22Rv1 (cell line): ENCODE results near the gene RAPGEF4.

Experiments
- H3K27ac ChIP-seq: fragments of 450-650 bp; 2 replicates; pipeline ENCODE4 v1.5.1; 2017
- ZFX ChIP-seq: fragments of 450-650 bp; IDR thresholded peaks from 2 replicates; pipeline ENCODE4 v1.6.1; 2017; ENCODE audit warnings: antibody characterized with exemption, borderline replicate concordance
- TF ChIP-seq, protein P1 (sequence below): fragments of 450-650 bp; IDR thresholded peaks from 2 replicates; pipeline ENCODE4 v1.5.1; 2017; ENCODE audit warnings: mild to moderate bottlenecking

The RAPGEF4 gene

DNA sequence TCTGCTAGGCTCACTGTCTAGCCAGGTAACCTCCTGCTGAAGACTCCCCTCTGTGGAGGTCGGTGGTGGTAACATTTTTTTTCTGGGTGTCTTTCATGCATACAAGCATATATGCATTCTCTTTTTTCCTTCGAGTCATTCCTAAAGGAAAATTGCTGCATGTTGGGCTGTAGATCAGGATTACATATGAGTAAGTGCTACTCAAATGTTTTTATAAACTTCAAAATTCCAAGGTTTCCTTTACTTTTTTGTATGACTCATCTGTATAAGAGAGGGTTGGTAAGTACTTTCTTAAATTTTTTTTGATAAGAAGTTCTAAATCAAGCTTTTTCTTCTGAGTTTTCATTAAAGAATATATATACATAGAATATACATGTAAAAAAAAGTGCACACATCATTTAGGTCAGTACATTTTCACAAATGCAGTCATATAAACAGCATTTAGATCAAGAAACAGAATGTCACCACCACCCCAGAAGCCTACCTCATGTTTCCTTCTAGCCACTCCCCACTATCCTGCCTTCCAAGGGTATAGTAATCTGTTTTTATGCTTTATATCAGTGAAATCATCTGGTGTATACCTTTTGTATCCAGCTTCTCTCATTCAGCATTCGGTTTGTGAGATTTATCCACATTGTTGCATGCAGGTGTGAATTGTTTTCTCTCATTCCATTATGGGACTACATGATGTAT is 212.0 kb downstream of the RAPGEF4 start:
- no peak overlapping the region for H3K27ac ChIP-seq
- no peak for TF ChIP-seq ZFX
- TF ChIP-seq, protein P1, sequence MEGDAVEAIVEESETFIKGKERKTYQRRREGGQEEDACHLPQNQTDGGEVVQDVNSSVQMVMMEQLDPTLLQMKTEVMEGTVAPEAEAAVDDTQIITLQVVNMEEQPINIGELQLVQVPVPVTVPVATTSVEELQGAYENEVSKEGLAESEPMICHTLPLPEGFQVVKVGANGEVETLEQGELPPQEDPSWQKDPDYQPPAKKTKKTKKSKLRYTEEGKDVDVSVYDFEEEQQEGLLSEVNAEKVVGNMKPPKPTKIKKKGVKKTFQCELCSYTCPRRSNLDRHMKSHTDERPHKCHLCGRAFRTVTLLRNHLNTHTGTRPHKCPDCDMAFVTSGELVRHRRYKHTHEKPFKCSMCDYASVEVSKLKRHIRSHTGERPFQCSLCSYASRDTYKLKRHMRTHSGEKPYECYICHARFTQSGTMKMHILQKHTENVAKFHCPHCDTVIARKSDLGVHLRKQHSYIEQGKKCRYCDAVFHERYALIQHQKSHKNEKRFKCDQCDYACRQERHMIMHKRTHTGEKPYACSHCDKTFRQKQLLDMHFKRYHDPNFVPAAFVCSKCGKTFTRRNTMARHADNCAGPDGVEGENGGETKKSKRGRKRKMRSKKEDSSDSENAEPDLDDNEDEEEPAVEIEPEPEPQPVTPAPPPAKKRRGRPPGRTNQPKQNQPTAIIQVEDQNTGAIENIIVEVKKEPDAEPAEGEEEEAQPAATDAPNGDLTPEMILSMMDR: no peak

DNA sequence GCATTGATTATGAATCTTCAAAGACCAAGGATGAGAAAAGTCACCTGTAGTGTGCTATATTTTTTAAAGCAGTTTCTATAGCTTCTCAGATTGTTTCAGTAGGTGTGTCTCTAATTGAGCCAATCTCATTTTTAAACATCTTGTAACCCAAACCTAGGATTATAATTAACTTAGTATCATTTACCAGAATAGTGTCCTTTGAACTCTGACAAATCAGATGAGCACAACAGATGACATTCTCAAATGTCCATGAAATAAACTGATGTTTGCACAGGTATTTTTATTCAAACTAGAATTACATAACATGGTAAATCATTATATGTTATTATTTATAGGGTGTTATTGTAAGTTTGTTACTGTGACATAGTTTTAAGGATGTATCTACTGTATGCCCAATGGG is 213.9 kb downstream of the RAPGEF4 start:
- H3K27ac ChIP-seq: no peak overlapping the region
- TF ChIP-seq ZFX: no peak
- TF ChIP-seq, protein P1: no peak

DNA sequence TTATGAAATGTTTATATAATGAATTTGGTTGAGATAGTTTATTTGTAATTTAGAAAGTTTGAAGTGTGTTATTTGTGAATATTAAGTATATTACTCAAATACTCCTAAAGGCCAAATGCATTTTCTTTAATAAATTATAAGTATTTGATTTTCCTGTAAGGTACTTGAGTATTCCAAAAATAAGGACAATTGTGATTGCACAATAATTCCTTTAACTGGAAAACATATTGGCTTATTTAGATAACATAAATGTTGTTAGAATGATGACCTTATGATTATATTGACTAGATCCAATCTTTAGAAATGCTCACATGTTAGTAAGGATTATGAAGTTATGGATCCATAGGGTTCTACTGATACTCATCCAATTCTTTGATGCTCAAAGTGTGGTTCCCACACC is 214.9 kb downstream of the RAPGEF4 start:
- TF ChIP-seq, protein P1: no peak
- TF ChIP-seq ZFX: no peak

DNA sequence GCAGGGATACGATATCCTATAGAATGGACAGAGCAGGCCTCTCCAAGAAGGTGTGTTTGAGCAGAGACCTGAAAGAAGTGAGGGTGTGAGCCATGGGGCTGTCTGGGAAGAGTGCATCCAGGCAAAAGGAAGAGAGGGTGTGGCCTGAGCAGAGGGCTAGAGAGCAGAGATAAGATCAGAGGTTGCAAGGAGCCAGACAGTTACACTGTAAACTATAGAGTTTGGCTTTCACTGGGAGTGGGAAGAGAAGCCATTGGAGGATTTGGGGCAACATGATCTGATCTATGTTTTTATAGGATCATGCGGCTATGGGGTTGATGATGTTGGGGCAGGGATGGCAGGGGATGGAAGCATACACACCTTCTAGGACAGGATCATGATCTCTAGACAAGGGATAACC is 215.9 kb downstream of the RAPGEF4 start:
- H3K27ac ChIP-seq: no peak overlapping the region
- TF ChIP-seq, protein P1: no peak
- no peak for TF ChIP-seq ZFX

More for the DNA sequence above, 214.9 kb downstream of the RAPGEF4 start:
- no peak overlapping the region for H3K27ac ChIP-seq

DNA sequence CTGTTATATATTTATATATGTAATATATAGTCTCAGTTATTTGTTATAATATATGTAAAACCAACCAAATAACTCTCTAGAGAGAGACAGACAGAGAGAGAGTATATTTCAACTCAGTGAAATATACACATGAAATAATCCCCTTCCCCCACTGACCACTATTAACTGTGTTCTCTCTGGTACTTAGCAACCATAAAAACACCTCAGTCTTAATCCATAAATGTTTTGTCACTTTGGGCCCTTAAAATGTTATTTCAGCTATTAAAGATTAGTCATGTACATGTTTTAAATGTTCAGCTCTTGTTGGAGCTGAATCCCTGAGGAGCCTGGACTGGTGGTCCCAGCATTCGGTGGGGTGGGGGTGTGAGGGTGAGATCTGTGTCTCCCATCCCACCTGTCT is 217.8 kb downstream of the RAPGEF4 start:
- TF ChIP-seq ZFX: no peak
- TF ChIP-seq, protein P1: no peak
- H3K27ac ChIP-seq: no peak overlapping the region

DNA sequence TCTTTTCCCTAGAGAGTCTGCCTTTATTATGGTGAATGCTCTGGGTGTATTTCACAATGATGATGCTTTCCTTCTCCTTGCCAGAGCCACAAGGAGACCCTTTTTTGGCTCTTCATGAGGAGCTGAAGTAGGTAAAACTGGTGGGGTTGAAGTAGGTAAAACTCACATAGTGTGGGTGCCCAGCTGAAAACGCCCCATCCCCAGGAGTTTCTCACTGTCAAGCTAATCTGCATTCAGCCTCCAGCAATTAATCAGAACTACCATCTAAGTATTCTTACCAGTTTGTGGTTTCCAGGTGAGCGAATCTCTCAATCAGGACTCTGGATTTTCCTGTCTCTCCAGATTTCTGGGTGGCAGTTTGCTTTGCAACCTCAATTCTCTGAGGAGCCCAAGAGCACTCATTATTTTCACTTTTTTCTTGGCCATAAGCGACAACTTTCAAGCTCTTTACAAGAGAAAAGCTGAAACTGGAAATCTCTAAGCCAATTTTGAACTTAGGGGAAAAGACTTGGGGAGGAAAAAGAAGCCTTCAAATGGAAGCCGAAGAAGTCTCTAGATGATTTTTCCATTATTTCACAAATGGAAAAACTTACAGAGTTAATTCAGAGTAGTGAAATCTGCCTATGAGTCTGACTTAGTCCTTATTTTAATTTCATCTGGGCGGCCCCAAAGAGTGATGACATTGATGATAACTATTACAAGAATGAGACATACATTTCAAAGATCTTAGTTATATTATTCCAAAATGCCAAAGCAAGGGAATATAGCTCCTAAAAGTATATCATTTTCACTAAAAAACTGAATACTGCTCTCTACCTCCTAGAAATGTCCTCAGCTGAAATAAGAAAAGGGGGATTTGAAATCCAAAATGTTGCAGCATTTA is 218.6 kb downstream of the RAPGEF4 start:
- TF ChIP-seq ZFX: no peak
- TF ChIP-seq, protein P1: no peak
- H3K27ac ChIP-seq: no peak overlapping the region

DNA sequence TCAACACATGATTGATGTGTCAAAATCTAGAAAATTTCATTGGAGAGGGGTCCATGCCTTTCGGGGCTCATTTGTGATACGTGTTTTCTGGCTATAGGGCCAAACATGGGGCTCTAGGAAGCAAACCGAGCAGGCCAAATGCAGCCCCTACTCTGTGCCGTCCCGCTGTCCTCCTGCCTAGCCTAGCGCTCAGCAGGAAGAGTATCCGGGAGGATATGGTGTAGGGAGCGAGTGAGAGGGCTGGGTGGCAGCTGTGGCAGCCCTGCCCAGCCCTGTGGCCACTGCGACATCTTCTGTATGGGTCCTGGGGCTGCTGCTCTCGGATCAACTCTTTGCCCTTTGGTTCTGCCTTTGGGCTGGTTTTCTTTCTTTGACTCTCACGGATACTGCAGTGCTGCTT is 219.9 kb downstream of the RAPGEF4 start:
- no peak for TF ChIP-seq ZFX
- H3K27ac ChIP-seq: no peak overlapping the region
